NCI-H82 treated with DMSO at 0.1 percent for 48 hours (cell line): ENCODE measurements around the gene TAF5L.

Source experiments
- DNase-seq: peaks from one replicate; lab custom pipeline; 2025; ENCODE audit not compliant: unreplicated experiment; lab: John Stamatoyannopoulos, UW

Gene TAF5L

GRCh38 chr1:229642970-229643369, 17.0 kb upstream of the TAF5L start:
- no peak for DNase-seq

GRCh38 chr1:229642376-229642775, 16.5 kb upstream of the TAF5L start:
- DNase-seq, result no peak

- no peak for DNase-seq
Measured at GRCh38 chr1:229641306-229641705, 15.4 kb upstream of the TAF5L start.

- DNase-seq, result no peak
Measured at GRCh38 chr1:229640455-229640854, 14.5 kb upstream of the TAF5L start.

GRCh38 chr1:229637746-229638145, 11.8 kb upstream of the TAF5L start:
- DNase-seq, result no peak

DNA sequence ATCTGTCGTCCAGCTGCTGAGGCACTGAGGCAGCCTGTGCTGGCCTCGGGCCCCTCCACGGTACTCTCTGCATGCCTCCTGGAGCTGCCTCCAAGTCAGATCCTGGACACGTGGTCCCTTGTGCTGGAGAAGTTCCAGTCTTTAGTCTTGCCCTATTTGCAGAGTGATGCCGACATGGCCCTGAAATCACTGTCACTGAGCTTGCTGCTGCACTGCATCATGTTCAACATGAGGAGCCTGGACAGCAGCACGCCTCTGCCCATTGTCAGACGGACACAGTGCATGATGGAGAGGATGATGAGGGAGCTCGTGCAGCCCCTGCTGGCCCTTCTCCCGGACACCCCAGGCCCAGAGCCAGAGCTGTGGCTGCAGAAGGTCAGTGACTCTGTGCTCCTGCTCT, 10.1 kb upstream of the TAF5L start:
- no peak for DNase-seq

GRCh38 chr1:229631966-229632365, 6.0 kb upstream of the TAF5L start:
- DNase-seq, result no peak

DNA sequence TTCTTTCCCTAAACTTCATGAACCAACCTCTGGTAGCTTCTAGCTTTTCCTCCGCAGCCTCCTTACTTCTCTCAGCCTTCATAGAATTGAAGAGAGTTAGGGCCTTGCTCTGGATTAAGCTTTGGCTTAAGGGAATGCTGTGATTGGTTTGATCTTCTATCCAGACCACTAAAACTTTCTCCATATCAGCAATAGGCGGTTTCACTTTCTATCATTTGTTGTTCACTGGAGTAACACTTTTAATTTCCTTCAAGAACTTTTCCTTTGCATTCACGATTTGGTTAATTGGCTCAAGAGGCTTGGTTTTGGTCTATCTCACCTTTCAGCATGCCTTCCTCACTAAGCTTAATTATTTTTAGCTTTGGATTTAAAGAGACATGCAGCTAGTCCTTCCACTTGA, 5.2 kb upstream of the TAF5L start:
- no peak for DNase-seq

- no peak for DNase-seq
Measured at GRCh38 chr1:229629261-229629660, 3.3 kb upstream of the TAF5L start.

GRCh38 chr1:229627003-229627402, 1.1 kb upstream of the TAF5L start:
- no peak for DNase-seq

DNA sequence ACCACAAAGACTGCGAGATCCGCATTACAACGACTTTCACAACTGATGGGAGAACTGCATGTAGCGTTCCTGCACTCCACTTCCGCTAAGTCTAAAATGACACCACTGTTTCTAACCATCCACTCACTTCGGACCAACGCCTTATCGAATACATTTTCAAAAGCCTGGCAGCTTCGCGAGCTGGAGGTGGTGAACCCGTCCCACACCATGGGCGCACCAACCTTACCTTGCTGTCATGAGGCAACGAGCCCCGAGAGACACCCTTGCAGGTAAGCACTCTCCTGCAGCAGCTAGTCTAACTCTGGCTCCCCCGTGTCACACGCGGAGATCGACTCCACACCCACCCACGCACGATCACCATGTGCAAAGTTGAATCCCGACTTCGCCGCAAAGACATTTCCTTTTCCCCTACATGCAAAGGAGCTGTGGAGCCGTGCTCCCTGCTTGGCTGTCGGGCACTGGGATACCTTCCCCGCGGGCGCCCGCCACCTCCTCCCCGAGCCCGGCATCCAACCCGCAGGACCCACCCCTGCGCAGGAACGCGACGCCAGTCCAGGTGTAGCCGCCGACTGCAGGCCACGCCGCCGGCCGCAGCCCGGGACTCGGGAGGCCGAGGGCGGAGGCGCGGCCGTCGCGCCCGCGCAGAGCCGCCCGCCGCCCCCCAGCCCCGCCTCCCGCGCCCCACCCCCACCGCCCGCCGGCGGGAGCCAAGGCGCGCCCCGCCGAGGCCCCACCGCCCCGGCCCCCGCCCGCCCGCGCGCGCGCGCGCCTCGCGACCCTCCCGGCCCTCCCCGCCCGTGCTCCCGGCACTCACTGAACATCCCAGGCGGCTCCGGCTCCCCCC, 629 bp downstream of the TAF5L start:
- DNase-seq, result no peak

- DNase-seq, result no peak
Measured at GRCh38 chr1:229624521-229625070, 1.3 kb downstream of the TAF5L start.

- DNase-seq, result no peak
Measured at GRCh38 chr1:229623838-229624237, 2.1 kb downstream of the TAF5L start.

- no peak for DNase-seq
Measured at GRCh38 chr1:229623225-229623624, 2.7 kb downstream of the TAF5L start.

DNA sequence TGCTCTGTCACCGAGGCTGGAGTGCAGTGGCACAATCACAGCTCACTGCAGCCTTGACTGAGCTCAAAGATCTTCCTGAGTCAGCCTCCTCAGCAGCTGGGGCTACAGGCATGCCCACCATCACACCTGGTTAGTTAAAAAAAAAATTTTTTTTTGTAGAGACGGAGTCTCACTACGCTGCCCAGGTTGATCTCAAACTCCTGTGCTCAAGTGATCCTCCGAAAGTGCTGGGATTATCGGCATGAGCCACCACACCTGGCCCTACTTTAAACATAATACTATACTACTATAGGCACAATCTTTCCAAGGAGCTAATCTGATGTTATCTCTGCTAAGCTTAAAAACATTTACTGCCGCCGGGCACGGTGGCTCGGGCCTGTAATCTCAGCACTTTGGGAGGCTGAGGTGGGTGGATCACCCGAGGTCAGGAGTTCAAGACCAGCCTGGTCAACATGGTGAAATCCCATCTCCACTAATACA, 3.2 kb downstream of the TAF5L start:
- DNase-seq, result peak; percentile 45

GRCh38 chr1:229621663-229622062, 4.3 kb downstream of the TAF5L start:
- no peak for DNase-seq

DNA sequence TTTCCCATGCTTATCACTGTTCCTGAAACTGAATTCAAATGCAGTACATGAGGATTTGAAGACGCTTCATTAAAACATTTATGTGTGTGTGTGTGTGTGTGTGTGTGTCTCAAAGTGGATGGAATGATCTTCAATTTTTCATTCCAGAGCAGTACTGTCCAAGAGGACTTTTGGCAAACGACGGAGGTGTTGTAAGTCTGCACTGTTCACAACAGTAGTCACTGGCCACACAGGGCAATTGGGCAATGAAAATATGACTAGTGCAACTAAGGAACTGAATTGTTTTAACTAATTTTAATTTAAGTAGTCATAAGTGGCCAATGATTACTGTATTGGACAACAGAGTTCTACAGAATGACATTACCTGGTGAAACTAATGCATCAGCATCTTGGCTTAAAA, 5.0 kb downstream of the TAF5L start:
- no peak for DNase-seq

DNA sequence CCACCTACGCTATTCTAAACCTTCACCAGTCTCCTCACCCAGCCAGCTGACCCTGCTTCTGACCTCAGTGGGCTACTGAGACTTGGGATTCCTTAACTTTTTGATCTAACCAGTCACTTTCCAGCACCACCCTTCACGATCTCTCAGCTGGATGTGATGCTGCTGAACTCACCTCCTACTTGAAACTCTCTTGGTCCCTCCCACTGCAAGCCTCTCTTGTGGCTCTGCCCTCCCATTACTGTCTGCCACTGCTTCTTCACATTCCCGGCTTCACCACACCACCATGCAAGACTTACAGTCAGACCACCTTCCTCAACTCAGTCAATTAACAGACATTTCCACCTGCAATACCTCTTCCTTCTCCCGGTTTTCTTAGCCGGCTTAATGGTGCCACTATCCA, 6.3 kb downstream of the TAF5L start:
- DNase-seq, result no peak

DNA sequence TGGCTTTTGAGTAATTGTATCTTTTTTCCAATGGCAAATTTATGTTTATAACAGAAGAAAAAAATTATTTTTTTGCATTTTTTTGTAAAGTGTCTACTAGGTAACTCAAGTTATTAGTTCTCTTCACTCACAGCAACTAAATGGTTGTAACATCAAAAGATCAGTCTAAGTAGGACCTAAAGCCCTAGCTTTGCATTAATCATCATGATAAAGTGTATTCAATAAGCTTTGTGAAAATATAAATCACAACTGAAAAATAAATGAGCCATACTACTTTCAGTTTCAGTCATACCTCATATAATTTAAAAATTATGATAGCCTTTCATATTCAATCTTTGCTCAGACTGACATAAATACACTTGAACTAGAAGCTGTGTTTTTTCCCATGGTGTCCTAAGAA, 6.9 kb downstream of the TAF5L start:
- no peak for DNase-seq

GRCh38 chr1:229617351-229618100, 8.4 kb downstream of the TAF5L start:
- DNase-seq, result no peak

GRCh38 chr1:229614701-229615100, 11.2 kb downstream of the TAF5L start:
- DNase-seq, result no peak

- no peak for DNase-seq
Measured at GRCh38 chr1:229613938-229614337, 12.0 kb downstream of the TAF5L start.
